H54 (cell line): ENCODE measurements around the gene SERPINF2.

Experiments used
- DNase-seq: peaks from one replicate; pipeline ENCODE4 v3.0.0; 2011; ENCODE audit warnings: low spot score, mixed read lengths; ENCODE audit not compliant: insufficient read length
- FAIRE-seq: peaks from 3 replicates; lab custom pipeline; 2011; peaks lifted over from hg19 to GRCh38; lab: Jason Lieb, UNC
- POLR2A ChIP-seq: IDR thresholded peaks from 2 replicates; pipeline ENCODE4 v1.6.1; 2011; ENCODE audit warnings: low read depth, mild to moderate bottlenecking, low read length

The SERPINF2 gene

GRCh38 chr17:1773696-1774181, 31.1 kb downstream of the SERPINF2 start:
- DNase-seq, result no peak
- no peak for TF ChIP-seq POLR2A
- no peak for FAIRE-seq

- FAIRE-seq (no peak), DNase-seq (no peak)
- no peak for TF ChIP-seq POLR2A
Measured at GRCh38 chr17:1774390-1775176, 31.9 kb downstream of the SERPINF2 start.

- DNase-seq (no peak), FAIRE-seq (no peak)
- TF ChIP-seq POLR2A, result no peak
Measured at GRCh38 chr17:1776328-1776727, 33.7 kb downstream of the SERPINF2 start.

- no peak for TF ChIP-seq POLR2A
- no peak for FAIRE-seq
Measured at GRCh38 chr17:1776857-1777256, 34.2 kb downstream of the SERPINF2 start.

GRCh38 chr17:1779571-1780131, 37.0 kb downstream of the SERPINF2 start:
- TF ChIP-seq POLR2A, result no peak
- DNase-seq (peak; percentile 73), FAIRE-seq (peak; percentile 76)

More at GRCh38 chr17:1776857-1777256, 34.2 kb downstream of the SERPINF2 start:
- DNase-seq, result no peak

- DNase-seq (no peak), FAIRE-seq (no peak)
- TF ChIP-seq POLR2A, result no peak
Measured at GRCh38 chr17:1782171-1782567, 39.5 kb downstream of the SERPINF2 start.

GRCh38 chr17:1783271-1783670, 40.6 kb downstream of the SERPINF2 start:
- TF ChIP-seq POLR2A, result no peak
- FAIRE-seq (no peak), DNase-seq (no peak)

GRCh38 chr17:1783834-1784611, 41.4 kb downstream of the SERPINF2 start:
- TF ChIP-seq POLR2A, result no peak
- DNase-seq (no peak), FAIRE-seq (no peak)

- FAIRE-seq (no peak), DNase-seq (no peak)
- TF ChIP-seq POLR2A, result no peak
Measured at GRCh38 chr17:1785930-1786329, 43.3 kb downstream of the SERPINF2 start.

GRCh38 chr17:1786708-1787107, 44.0 kb downstream of the SERPINF2 start:
- no peak for TF ChIP-seq POLR2A
- no peak for FAIRE-seq
- no peak for DNase-seq

- DNase-seq, result peak; percentile 97
- no peak for TF ChIP-seq POLR2A
- peak; percentile 97 for FAIRE-seq
Measured at GRCh38 chr17:1787301-1787902, 44.7 kb downstream of the SERPINF2 start.

- no peak for TF ChIP-seq POLR2A
- DNase-seq, result no peak
- no peak for FAIRE-seq
Measured at GRCh38 chr17:1789936-1790335, 47.3 kb downstream of the SERPINF2 start.

GRCh38 chr17:1792495-1793446, 50.1 kb downstream of the SERPINF2 start:
- no peak for DNase-seq
- no peak for TF ChIP-seq POLR2A
- no peak for FAIRE-seq

GRCh38 chr17:1793447-1793806, 50.8 kb downstream of the SERPINF2 start:
- no peak for DNase-seq
- no peak for TF ChIP-seq POLR2A
- FAIRE-seq, result no peak
